Panc1 (cell line): ENCODE data around the gene CPLX3.

Experiments used
- CTCF ChIP-seq: fragments of 450-650 bp; IDR thresholded peaks from 2 replicates; pipeline ENCODE4 v1.5.1; 2017; ENCODE audit warnings: mild to moderate bottlenecking
- POLR2AphosphoS5 ChIP-seq: IDR thresholded peaks from 2 replicates; pipeline ENCODE4 v1.6.1; 2012; ENCODE audit warnings: mild to moderate bottlenecking, low read depth, low read length, moderate library complexity
- REST ChIP-seq, 2 experiments: IDR thresholded peaks; 2 replicates each; pipeline ENCODE4 v1.6.1; 2011 to 2012; ENCODE audit warnings: low read depth in 2 of 2, control low read depth in 1 of 2, low read length in 1 of 2, mild to moderate bottlenecking in 1 of 2, moderate library complexity in 1 of 2; ENCODE audit not compliant: insufficient read depth in 1 of 2
- SIN3A ChIP-seq: IDR thresholded peaks from 2 replicates; pipeline ENCODE4 v1.6.1; 2012; ENCODE audit warnings: low read depth, mild to moderate bottlenecking, low read length, moderate library complexity, borderline replicate concordance; ENCODE audit not compliant: insufficient read depth

GRCh38 chr15:74795966-74796625, 30.3 kb upstream of the CPLX3 start:
- no peak for TF ChIP-seq CTCF
- no peak for TF ChIP-seq SIN3A
- TF ChIP-seq REST (IDR thresholded peaks at IDR 0.05; ENCODE audit: insufficient read depth in 1 of 2, low read depth in 2 of 2, low read length in 1 of 2): no peak
- no peak for TF ChIP-seq POLR2AphosphoS5
